Activated B cell treated with CpG ODN at 0.5 μM for 24 hours (primary cell): ENCODE measurements around the gene PDZD7. TPM values are rescaled to one million over a fixed set of nuclear protein-coding genes. Genes with fewer than 3 reads are reported as not detected.
A peak's percentile ranks its signal among the peaks of the same experiment; 100 is the strongest.

Experiments
- ATAC-seq: fragments of 200-7000 bp; cut with Tn5 transposase; one replicate; pipeline ENCODE4 v1.10.0; 2021; ENCODE audit warnings: low read depth, mild to moderate bottlenecking, moderate library complexity
- CTCF ChIA-PET: fragments of 350-600 bp; sonication (Branson Sonifier 250); formaldehyde crosslinking; loops from one replicate; lab custom pipeline; 2021; ENCODE audit warnings: antibody characterized with exemption; lab: Charles Lee
- POLR2A ChIA-PET: fragments of 350-600 bp; sonication (Branson Sonifier 250); formaldehyde crosslinking; loops from one replicate; lab custom pipeline; 2021; ENCODE audit warnings: antibody characterized with exemption; lab: Charles Lee
- DNase-seq: peaks from one replicate; pipeline ENCODE4 v3.0.0; 2022
- H3K27ac Mint-ChIP-seq: one replicate; pipeline ENCODE4 v1.8.0; 2020; ENCODE audit warnings: mixed read lengths
- H3K27me3 Mint-ChIP-seq: one replicate; pipeline ENCODE4 v1.8.0; 2021; ENCODE audit warnings: mixed read lengths
- H3K36me3 Mint-ChIP-seq: one replicate; pipeline ENCODE4 v1.8.0; 2021; ENCODE audit warnings: low read depth, mixed read lengths
- H3K4me1 Mint-ChIP-seq: one replicate; pipeline ENCODE4 v1.8.0; 2021; ENCODE audit warnings: mixed read lengths
- H3K4me3 Mint-ChIP-seq: one replicate; pipeline ENCODE4 v1.8.0; 2020; ENCODE audit warnings: mild to moderate bottlenecking, mixed read lengths
- H3K9me3 Mint-ChIP-seq: one replicate; pipeline ENCODE4 v1.8.0; 2020; ENCODE audit warnings: mixed read lengths
- intact Hi-C: fragments of 100-400 bp; cut with micrococcal nuclease; formaldehyde crosslinking; loops from one replicate; pipeline ENCODE4 v1.15.1; 2024
- total RNA-seq: library from RNA; stranded (reverse); gene quantifications from 2 replicates; pipeline ENCODE4 v1.2.3, GENCODE V29; 2022
- TF ChIP-seq, protein P1 (sequence below): fragments of 200-600 bp; IDR thresholded peaks from one replicate; pipeline ENCODE4 v1.8.0; 2022; ENCODE audit warnings: antibody characterized with exemption, mild to moderate bottlenecking

The PDZD7 gene
- total RNA-seq, 1 donor from 2014 or later, result 0.11 TPM

DNA sequence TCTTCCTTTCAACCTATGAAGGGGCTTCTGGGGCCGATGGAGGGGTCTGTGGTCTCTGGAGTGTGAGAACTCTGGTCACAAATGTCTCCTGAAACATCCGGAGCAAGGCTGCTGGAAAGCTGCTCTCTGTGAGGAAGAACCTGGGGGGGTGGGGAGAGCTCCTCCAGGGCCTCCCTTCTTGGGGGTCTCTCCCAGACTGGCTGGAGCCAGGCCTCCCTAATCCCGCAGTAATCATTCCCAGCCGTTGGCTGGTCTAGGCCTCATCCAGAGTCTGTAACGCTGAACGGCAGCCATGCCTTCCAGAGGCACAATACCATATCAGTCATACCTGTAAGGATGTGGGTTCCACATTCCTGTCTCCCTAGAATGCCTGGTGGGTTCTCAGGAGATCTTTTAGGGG lies 35.7 kb downstream of the PDZD7 start:
- Mint-ChIP-seq H3K4me1 (peaks cover 30% of the 10 kb centered on the region), H3K4me3 (no peak overlapping the region), H3K36me3 (peaks cover 42% of the 10 kb centered on the region), H3K27me3 (no peaks in the 10 kb centered on the region), H3K27ac (peak overlapping the region; percentile 22), H3K9me3 (no peaks in the 10 kb centered on the region)
- ChIA-PET CTCF (no interaction called here), POLR2A (interaction anchor here (0.7 kb wide), 1 partner anchor 37 kb away, joined by 3 read pairs; no protein-coding TSS in a partner anchor)
- DNase-seq (no peak), ATAC-seq (no peak)
- intact Hi-C loops, result loop anchor here (5.0 kb wide), 4 partner anchors 433 to 1647 kb away; partner anchors contain the start of genes HIF1AN and TRIM8
- TF ChIP-seq, protein P1, sequence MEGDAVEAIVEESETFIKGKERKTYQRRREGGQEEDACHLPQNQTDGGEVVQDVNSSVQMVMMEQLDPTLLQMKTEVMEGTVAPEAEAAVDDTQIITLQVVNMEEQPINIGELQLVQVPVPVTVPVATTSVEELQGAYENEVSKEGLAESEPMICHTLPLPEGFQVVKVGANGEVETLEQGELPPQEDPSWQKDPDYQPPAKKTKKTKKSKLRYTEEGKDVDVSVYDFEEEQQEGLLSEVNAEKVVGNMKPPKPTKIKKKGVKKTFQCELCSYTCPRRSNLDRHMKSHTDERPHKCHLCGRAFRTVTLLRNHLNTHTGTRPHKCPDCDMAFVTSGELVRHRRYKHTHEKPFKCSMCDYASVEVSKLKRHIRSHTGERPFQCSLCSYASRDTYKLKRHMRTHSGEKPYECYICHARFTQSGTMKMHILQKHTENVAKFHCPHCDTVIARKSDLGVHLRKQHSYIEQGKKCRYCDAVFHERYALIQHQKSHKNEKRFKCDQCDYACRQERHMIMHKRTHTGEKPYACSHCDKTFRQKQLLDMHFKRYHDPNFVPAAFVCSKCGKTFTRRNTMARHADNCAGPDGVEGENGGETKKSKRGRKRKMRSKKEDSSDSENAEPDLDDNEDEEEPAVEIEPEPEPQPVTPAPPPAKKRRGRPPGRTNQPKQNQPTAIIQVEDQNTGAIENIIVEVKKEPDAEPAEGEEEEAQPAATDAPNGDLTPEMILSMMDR, result no peak

DNA sequence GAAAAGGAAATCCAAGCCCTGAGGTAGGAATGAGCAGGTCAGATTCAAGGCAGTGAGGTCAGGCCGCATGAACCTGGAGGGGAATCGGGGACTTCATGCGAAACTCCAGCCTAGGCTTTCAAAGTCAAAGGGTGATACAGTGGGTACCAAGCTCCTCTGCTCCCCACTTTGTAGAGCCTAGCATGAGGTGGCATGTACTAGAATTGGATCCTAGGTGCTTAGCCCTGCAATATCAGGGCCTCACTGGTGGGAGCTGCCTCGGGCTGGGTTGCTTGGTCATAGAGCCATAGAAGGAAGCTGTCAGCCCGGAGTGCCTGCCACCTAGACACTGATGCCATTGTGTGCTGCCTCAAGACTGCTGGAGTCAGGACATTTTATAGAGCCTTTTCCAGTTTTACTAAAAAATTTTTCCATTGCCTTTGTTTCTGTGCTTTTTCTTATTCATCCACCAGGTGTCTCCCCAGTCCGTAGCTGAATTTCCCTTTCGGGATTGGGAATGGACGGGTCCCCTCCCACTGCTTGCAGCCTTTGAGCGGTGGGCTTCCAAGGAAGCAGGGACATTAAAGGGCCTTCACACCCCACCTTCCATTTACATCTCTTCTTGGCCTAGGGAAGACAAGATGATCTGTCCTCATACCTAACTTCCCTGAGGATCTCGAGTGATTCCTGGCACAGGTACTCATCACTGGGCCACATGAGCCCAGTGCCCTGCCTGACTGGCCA lies 36.8 kb downstream of the PDZD7 start:
- TF ChIP-seq, protein P1, result no peak
- intact Hi-C loops, result no loop called here
- Mint-ChIP-seq H3K4me1 (peaks cover 32% of the 10 kb centered on the region), H3K27ac (peak overlapping the region; percentile 0), H3K36me3 (peaks cover 44% of the 10 kb centered on the region), H3K27me3 (no peaks in the 10 kb centered on the region), H3K9me3 (no peaks in the 10 kb centered on the region), H3K4me3 (no peak overlapping the region)
- POLR2A ChIA-PET, result interaction anchor here (0.6 kb wide), 1 partner anchor 981 kb away, joined by 5 read pairs; no protein-coding TSS in a partner anchor
- CTCF ChIA-PET, result interaction anchor here (1.6 kb wide), 1 partner anchor 20 kb away, joined by 4 read pairs; no protein-coding TSS in a partner anchor
- DNase-seq (no peak), ATAC-seq (no peak)

DNA sequence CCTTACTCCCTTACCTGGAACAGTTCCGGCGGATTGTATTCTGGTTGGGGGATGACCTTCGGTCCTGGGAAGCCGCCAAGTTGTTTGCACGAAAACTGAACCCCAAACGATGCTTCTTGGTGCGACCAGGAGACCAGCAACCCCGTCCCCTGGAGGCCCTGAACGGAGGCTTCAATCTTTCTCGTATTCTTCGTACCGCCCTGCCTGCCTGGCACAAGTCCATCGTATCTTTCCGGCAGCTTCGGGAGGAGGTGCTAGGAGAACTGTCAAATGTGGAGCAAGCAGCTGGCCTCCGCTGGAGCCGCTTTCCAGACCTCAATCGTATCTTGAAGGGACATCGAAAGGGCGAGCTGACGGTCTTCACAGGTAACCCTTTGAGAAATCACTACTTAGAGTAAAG lies 41.8 kb downstream of the PDZD7 start:
- no peaks in the 10 kb centered on the region for H3K9me3 Mint-ChIP-seq

DNA sequence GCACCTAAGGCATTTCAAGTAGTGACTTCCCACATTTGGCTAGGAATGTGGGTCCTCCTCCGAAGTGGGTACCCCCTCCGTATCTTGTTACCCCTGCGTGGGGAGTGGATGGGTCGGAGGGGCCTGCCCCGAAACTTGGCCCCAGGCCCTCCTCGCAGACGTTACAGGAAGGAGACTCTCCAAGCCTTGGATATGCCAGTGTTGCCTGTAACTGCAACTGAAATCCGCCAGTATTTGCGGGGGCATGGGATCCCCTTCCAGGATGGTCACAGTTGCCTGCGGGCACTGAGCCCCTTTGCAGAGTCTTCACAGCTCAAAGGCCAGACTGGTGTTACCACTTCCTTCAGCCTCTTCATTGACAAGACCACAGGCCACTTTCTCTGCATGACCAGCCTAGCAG lies 42.8 kb downstream of the PDZD7 start:
- Mint-ChIP-seq H3K27me3 (no peaks in the 10 kb centered on the region), H3K4me1 (peaks cover 46% of the 10 kb centered on the region), H3K27ac (no peak overlapping the region), H3K9me3 (no peaks in the 10 kb centered on the region), H3K36me3 (peaks cover 48% of the 10 kb centered on the region), H3K4me3 (peak overlapping the region; percentile 92)
- TF ChIP-seq, protein P1, result no peak
- intact Hi-C loops, result no loop called here
- DNase-seq (no peak), ATAC-seq (no peak)
- ChIA-PET POLR2A (interaction anchor here (0.6 to 4.7 kb wide), 2 partner anchors 10 to 76 kb away, joined by 3 to 54 read pairs; partner anchors contain the start of gene LZTS2), CTCF (interaction anchor here (6.0 kb wide), 1 partner anchor 9 kb away, joined by 34 read pairs; no protein-coding TSS in a partner anchor)

More for the DNA sequence above, 41.8 kb downstream of the PDZD7 start:
- H3K4me3 Mint-ChIP-seq, result no peak overlapping the region
- TF ChIP-seq, protein P1, result no peak
- ATAC-seq (no peak), DNase-seq (no peak)
- H3K4me1 Mint-ChIP-seq, result peaks cover 46% of the 10 kb centered on the region
- H3K27ac Mint-ChIP-seq, result no peak overlapping the region
- CTCF ChIA-PET, result interaction anchor here (6.0 kb wide), 1 partner anchor 8 kb away, joined by 34 read pairs; no protein-coding TSS in a partner anchor
- POLR2A ChIA-PET, result interaction anchor here (4.7 kb wide), 1 partner anchor 9 kb away, joined by 54 read pairs; the partner anchor contains the start of gene LZTS2
- intact Hi-C loops, result no loop called here
- H3K27me3 Mint-ChIP-seq, result no peaks in the 10 kb centered on the region
- H3K36me3 Mint-ChIP-seq, result peaks cover 52% of the 10 kb centered on the region

DNA sequence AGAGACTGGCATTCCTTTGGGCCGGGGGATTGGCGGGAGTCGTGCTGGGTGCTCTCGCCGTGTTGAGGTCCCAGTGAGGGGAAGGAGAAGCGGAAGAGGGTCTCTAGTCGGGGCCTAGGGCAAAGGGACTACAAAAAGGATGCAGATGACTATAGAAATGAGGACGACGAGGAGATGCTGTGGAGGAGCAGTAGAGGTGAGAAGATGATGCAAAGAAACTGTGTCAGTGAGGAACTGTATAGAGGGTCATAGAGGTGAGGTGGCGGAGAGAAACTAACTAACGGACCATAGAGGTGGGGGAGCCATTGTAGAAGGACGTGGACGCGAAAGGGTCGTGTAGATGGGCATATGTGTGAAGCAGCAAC lies 43.3 kb downstream of the PDZD7 start:
- POLR2A ChIA-PET, result interaction anchor here (1.0 to 4.7 kb wide), 2 partner anchors 11 to 75 kb away, joined by 3 to 54 read pairs; partner anchors contain the start of genes LZTS2 and SLF2
- ATAC-seq (peak; percentile 13), DNase-seq (no peak)
- Mint-ChIP-seq H3K9me3 (no peaks in the 10 kb centered on the region), H3K4me1 (peaks cover 46% of the 10 kb centered on the region), H3K4me3 (peak overlapping the region; percentile 92), H3K36me3 (peaks cover 47% of the 10 kb centered on the region), H3K27ac (peak overlapping the region; percentile 82), H3K27me3 (no peaks in the 10 kb centered on the region)
- intact Hi-C loops, result loop anchor here (1.0 to 2.0 kb wide), 2 partner anchors 10 to 19 kb away; partner anchors contain the start of gene SEMA4G
- CTCF ChIA-PET, result interaction anchor here (6.0 kb wide), 1 partner anchor 9 kb away, joined by 34 read pairs; no protein-coding TSS in a partner anchor
- TF ChIP-seq, protein P1, result no peak
